Brain microvascular endothelial cell (primary cell): ENCODE results near the gene KCNN3.

Source experiments
- DNase-seq: peaks from one replicate; pipeline ENCODE4 v3.0.0-alpha.2; 2020
- H3K27ac ChIP-seq: fragments of 250-450 bp; sonication (Bioruptor Pico); 2 replicates; pipeline ENCODE4 v1.5.1; 2020; ENCODE audit warnings: mild to moderate bottlenecking, moderate library complexity
- H3K27me3 ChIP-seq: fragments of 250-450 bp; sonication (Bioruptor Pico); replicated peaks from 2 replicates; pipeline ENCODE4 v1.5.1; 2020; ENCODE audit warnings: mild to moderate bottlenecking
- H3K36me3 ChIP-seq: fragments of 250-450 bp; sonication (Bioruptor Pico); replicated peaks from 2 replicates; pipeline ENCODE4 v1.5.1; 2020; ENCODE audit warnings: mild to moderate bottlenecking
- H3K4me3 ChIP-seq: 2 replicates; pipeline ENCODE4 v1.5.1; 2011; ENCODE audit warnings: low read depth, mild to moderate bottlenecking, control low read depth, low read length, moderate library complexity
- CTCF ChIP-seq: IDR thresholded peaks from 2 replicates; pipeline ENCODE4 v1.5.1; 2011; ENCODE audit warnings: low read depth, mild to moderate bottlenecking, moderate library complexity, low read length, control low read depth, inconsistent platforms; ENCODE audit errors: missing control alignments
- in situ Hi-C: cut with HindIII; loops from 2 replicates; pipeline ENCODE4 v1.10.0; 2017; ENCODE audit warnings: low sequenced_read_pairs, low pct_ligation_motif_present

KCNN3 gene

GRCh38 chr1:154857022-154857421, 13.1 kb downstream of the KCNN3 start:
- no peak overlapping the region for H3K4me3 ChIP-seq
- in situ Hi-C loops: no loop called here
- H3K27ac ChIP-seq: no peak overlapping the region
- no peaks in the 10 kb centered on the region for H3K36me3 ChIP-seq
- H3K27me3 ChIP-seq: no peaks in the 10 kb centered on the region
- TF ChIP-seq CTCF: no peak
- no peak for DNase-seq

- Histone ChIP-seq H3K27me3 (no peaks in the 10 kb centered on the region), H3K36me3 (no peaks in the 10 kb centered on the region), H3K27ac (no peak overlapping the region), H3K4me3 (no peak overlapping the region)
- no peak for TF ChIP-seq CTCF
- DNase-seq: no peak
- in situ Hi-C loops: no loop called here
Measured at GRCh38 chr1:154856544-154856943, 13.5 kb downstream of the KCNN3 start.

GRCh38 chr1:154856049-154856448, 14.0 kb downstream of the KCNN3 start:
- no peak for DNase-seq
- no peaks in the 10 kb centered on the region for H3K27me3 ChIP-seq
- in situ Hi-C loops: no loop called here
- no peaks in the 10 kb centered on the region for H3K36me3 ChIP-seq
- H3K4me3 ChIP-seq: no peak overlapping the region
- no peak for TF ChIP-seq CTCF
- no peak overlapping the region for H3K27ac ChIP-seq

GRCh38 chr1:154855186-154855851, 14.8 kb downstream of the KCNN3 start:
- Histone ChIP-seq H3K4me3 (no peak overlapping the region), H3K27ac (no peak overlapping the region), H3K36me3 (no peaks in the 10 kb centered on the region), H3K27me3 (no peaks in the 10 kb centered on the region)
- in situ Hi-C loops: no loop called here
- TF ChIP-seq CTCF: no peak
- no peak for DNase-seq

- Histone ChIP-seq H3K4me3 (no peak overlapping the region), H3K27me3 (no peaks in the 10 kb centered on the region), H3K27ac (no peak overlapping the region), H3K36me3 (no peaks in the 10 kb centered on the region)
- no peak for TF ChIP-seq CTCF
- no peak for DNase-seq
- in situ Hi-C loops: no loop called here
Measured at GRCh38 chr1:154852845-154853244, 17.2 kb downstream of the KCNN3 start.
